ENCODE data around the gene CRYGD. TPM values are rescaled to one million over a fixed set of nuclear protein-coding genes. Genes with fewer than 3 reads are reported as not detected.

The CRYGD gene
- total and polyA plus RNA-seq, 2 donors (not counting 3 experiments of a cell fraction or from before 2014, with no cell fraction given): not detected

DNA sequence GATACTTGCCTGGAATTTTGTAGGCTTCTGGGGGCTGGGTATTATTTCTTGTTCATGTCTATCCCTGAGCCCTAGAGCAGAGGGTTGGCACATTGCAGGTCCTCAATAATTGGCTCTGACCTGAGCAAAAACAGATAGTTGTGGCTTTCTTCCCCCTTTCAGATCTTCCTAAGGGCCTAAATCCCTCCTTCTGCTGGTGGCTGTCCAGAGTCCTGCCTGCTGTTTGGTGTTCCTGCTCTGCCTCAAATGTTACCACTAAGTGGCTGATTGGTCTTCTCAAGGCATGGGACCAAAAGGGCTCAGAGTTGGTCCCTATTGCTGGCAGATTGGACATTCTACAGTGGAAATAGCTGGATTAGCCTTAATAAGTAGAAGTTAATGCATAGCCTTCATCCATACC lies 22.7 kb upstream of the CRYGD start:
- H3K4me2 ChIP-seq (ENCODE audit: insufficient read depth, low read length): no peak overlapping the region
- DNase-seq (ENCODE audit: low read depth, low spot score): no peak
- no peak overlapping the region for H2AFZ ChIP-seq (ENCODE audit: low read depth, low read length)
- H3K27me3 ChIP-seq (ENCODE audit: control insufficient read depth in 2 of 2, insufficient read depth in 2 of 2, low read length in 2 of 2): no peaks in the 10 kb centered on the region
- H3K27ac ChIP-seq (ENCODE audit: insufficient read depth, low read depth, low read length): no peak overlapping the region
- no peak for FAIRE-seq
- dilution Hi-C loops (cut with MboI; ENCODE audit: extremely low pct_ligation_motif_present, low sequenced_read_pairs): no loop called here
- BruUV-seq (replicated peaks): no TSS peak
- no peaks in the 10 kb centered on the region for H3K9me3 ChIP-seq (replicated peaks; ENCODE audit: control insufficient read depth, insufficient read depth, low read length)
- H3K4me3 ChIP-seq (replicated peaks in 1 of 3; ENCODE audit: insufficient read depth in 1 of 3, low read depth in 1 of 3, low read length in 3 of 3): no peak overlapping the region
- no peaks in the 10 kb centered on the region for H3K79me2 ChIP-seq (ENCODE audit: control insufficient read depth, insufficient read depth, low read length)
- H3K9me1 ChIP-seq (replicated peaks; ENCODE audit: control insufficient read depth, extremely low read depth, insufficient read depth, low read length): no peaks in the 10 kb centered on the region
- CTCF ChIA-PET: interaction anchor here (1.4 kb wide), 1 partner anchor 9 kb away, joined by 3 read pairs; no protein-coding TSS in a partner anchor
- H3K9ac ChIP-seq (replicated peaks; ENCODE audit: extremely low read depth, insufficient read depth, low read length): no peak overlapping the region
- intact Hi-C loops (cut with micrococcal nuclease): no loop called here
- TF ChIP-seq, protein P1, sequence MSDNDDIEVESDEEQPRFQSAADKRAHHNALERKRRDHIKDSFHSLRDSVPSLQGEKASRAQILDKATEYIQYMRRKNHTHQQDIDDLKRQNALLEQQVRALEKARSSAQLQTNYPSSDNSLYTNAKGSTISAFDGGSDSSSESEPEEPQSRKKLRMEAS (IDR thresholded peaks at IDR 0.05; ENCODE audit: insufficient read depth, insufficient read length): no peak
- TF ChIP-seq JUN (IDR thresholded peaks at IDR 0.05; ENCODE audit: borderline replicate concordance, insufficient read depth, insufficient read length, low read depth) (no peak), POLR2AphosphoS5 (IDR thresholded peaks at IDR 0.05; ENCODE audit: insufficient read depth, low read depth, low read length) (no peak), FOS (IDR thresholded peaks at IDR 0.05; ENCODE audit: borderline replicate concordance, insufficient read depth, low read length) (no peak), GATA2 (IDR thresholded peaks at IDR 0.05; ENCODE audit: insufficient read depth, insufficient read length, low read depth, low read length) (no peak), MYC (IDR thresholded peaks at IDR 0.05; ENCODE audit: low read depth, low read length) (no peak), EZH2 (IDR thresholded peaks at IDR 0.05; ENCODE audit: borderline replicate concordance, low read depth, low read length, severe bottlenecking) (no peak), POLR2A (IDR thresholded peaks at IDR 0.05; ENCODE audit: low read depth, low read length) (no peak)
- TF ChIP-seq, protein P2, sequence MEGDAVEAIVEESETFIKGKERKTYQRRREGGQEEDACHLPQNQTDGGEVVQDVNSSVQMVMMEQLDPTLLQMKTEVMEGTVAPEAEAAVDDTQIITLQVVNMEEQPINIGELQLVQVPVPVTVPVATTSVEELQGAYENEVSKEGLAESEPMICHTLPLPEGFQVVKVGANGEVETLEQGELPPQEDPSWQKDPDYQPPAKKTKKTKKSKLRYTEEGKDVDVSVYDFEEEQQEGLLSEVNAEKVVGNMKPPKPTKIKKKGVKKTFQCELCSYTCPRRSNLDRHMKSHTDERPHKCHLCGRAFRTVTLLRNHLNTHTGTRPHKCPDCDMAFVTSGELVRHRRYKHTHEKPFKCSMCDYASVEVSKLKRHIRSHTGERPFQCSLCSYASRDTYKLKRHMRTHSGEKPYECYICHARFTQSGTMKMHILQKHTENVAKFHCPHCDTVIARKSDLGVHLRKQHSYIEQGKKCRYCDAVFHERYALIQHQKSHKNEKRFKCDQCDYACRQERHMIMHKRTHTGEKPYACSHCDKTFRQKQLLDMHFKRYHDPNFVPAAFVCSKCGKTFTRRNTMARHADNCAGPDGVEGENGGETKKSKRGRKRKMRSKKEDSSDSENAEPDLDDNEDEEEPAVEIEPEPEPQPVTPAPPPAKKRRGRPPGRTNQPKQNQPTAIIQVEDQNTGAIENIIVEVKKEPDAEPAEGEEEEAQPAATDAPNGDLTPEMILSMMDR (IDR thresholded peaks at IDR 0.05; ENCODE audit: extremely low read depth in 1 of 2, insufficient read depth in 1 of 2, low read depth in 1 of 2, low read length in 2 of 2): no peak
- H3K4me1 ChIP-seq (ENCODE audit: control insufficient read depth, extremely low read depth, insufficient read depth, low read length): no peaks in the 10 kb centered on the region
- no peaks in the 10 kb centered on the region for H3K36me3 ChIP-seq (ENCODE audit: control insufficient read depth in 2 of 2, extremely low read depth in 1 of 2, insufficient read depth in 2 of 2, low read length in 2 of 2)
- no peaks in the 10 kb centered on the region for H4K20me1 ChIP-seq (replicated peaks; ENCODE audit: control insufficient read depth, extremely low read depth, insufficient read depth, low read length)
- POLR2A ChIA-PET: no interaction called here

Measured in endothelial cell of umbilical vein (primary cell).